Panc1 (cell line): ENCODE results near the gene CFAP410.

Experiments
- CTCF ChIP-seq: fragments of 450-650 bp; IDR thresholded peaks from 2 replicates; pipeline ENCODE4 v1.5.1; 2017; ENCODE audit warnings: mild to moderate bottlenecking
- POLR2AphosphoS5 ChIP-seq: IDR thresholded peaks from 2 replicates; pipeline ENCODE4 v1.6.1; 2012; ENCODE audit warnings: mild to moderate bottlenecking, low read depth, low read length, moderate library complexity
- TCF7L2 ChIP-seq: IDR thresholded peaks from 2 replicates; pipeline ENCODE4 v1.6.1; 2011; ENCODE audit warnings: mild to moderate bottlenecking, low read depth, low read length, inconsistent platforms

DNA sequence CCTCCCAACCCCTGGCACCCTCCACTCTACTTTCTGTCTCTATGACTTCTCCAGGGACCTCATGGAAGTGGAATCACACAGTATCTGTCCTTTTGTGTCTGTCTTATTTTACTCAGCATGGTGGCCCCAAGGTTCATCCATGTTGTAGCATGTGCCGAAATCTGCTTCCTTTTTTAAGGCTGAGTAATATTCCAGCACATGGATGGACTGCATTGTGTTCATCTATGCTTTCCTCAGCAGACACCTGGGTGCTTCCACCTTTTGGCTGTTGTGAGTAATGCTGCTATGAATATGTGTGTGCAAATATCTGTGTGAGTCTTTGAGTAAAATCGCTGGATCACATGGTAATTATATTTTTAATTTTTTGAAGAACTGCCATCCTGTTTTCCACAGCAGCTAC is 40.9 kb downstream of the CFAP410 start:
- TF ChIP-seq CTCF = no peak
- no peak for TF ChIP-seq POLR2AphosphoS5
- TF ChIP-seq TCF7L2 = no peak
